Neural progenitor cell (in vitro differentiated cells): ENCODE results near the gene MIER2. TPM values are rescaled to one million over a fixed set of nuclear protein-coding genes. Genes with fewer than 3 reads are reported as not detected.

Source experiments
- DNase-seq: peaks from one replicate; pipeline ENCODE4 v3.0.0-alpha.2; 2016; ENCODE audit warnings: low spot score
- H2AFZ ChIP-seq: fragments of 200-600 bp; sonication (generic); replicated peaks from 2 replicates; pipeline ENCODE4 v1.6.1; 2016; ENCODE audit warnings: antibody characterized with exemption
- H3F3A ChIP-seq: fragments of 200-600 bp; sonication (generic); 2 replicates; pipeline ENCODE4 v1.6.1; 2016; ENCODE audit warnings: antibody characterized with exemption, low read depth
- H3K27ac ChIP-seq: fragments of 200-600 bp; sonication (generic); 2 replicates; pipeline ENCODE4 v1.5.1; 2016; ENCODE audit warnings: mild to moderate bottlenecking
- H3K27me3 ChIP-seq: fragments of 200-600 bp; sonication (generic); 2 replicates; pipeline ENCODE4 v1.6.1; 2016; ENCODE audit warnings: mild to moderate bottlenecking, moderate library complexity
- H3K36me3 ChIP-seq: fragments of 200-600 bp; sonication (generic); 2 replicates; pipeline ENCODE4 v1.5.1; 2016
- H3K4me1 ChIP-seq: fragments of 200-600 bp; sonication (generic); 2 replicates; pipeline ENCODE4 v1.6.1; 2016; ENCODE audit warnings: mixed run types
- H3K4me2 ChIP-seq: fragments of 200-600 bp; sonication (generic); 2 replicates; pipeline ENCODE4 v1.6.1; 2016
- H3K4me3 ChIP-seq: fragments of 200-600 bp; sonication (generic); 2 replicates; pipeline ENCODE4 v1.5.1; 2016
- H3K79me2 ChIP-seq: fragments of 200-600 bp; sonication (generic); 2 replicates; pipeline ENCODE4 v1.6.1; 2016; ENCODE audit warnings: low read depth
- H3K9ac ChIP-seq: fragments of 200-600 bp; sonication (generic); 2 replicates; pipeline ENCODE4 v1.6.1; 2016
- H3K9me3 ChIP-seq: fragments of 200-600 bp; sonication (generic); 2 replicates; pipeline ENCODE4 v1.5.1; 2016; ENCODE audit warnings: low read depth
- H4K20me1 ChIP-seq: fragments of 200-600 bp; sonication (generic); 2 replicates; pipeline ENCODE4 v1.6.1; 2016; ENCODE audit warnings: low read depth
- H3K27ac Mint-ChIP-seq: 3 replicates; pipeline ENCODE4 v1.8.0; 2021; ENCODE audit warnings: mixed read lengths
- H3K27me3 Mint-ChIP-seq: 2 replicates; pipeline ENCODE4 v1.8.0; 2022; ENCODE audit warnings: low read depth, mild to moderate bottlenecking, inconsistent platforms, moderate library complexity, mixed read lengths; ENCODE audit not compliant: insufficient read depth
- H3K36me3 Mint-ChIP-seq: 3 replicates; pipeline ENCODE4 v1.8.0; 2021; ENCODE audit warnings: mixed read lengths
- H3K4me1 Mint-ChIP-seq: 3 replicates; pipeline ENCODE4 v1.8.0; 2021; ENCODE audit warnings: mixed read lengths
- H3K4me3 Mint-ChIP-seq: 3 replicates; pipeline ENCODE4 v1.8.0; 2021; ENCODE audit warnings: mild to moderate bottlenecking, moderate library complexity, mixed read lengths
- H3K9me3 Mint-ChIP-seq: 3 replicates; pipeline ENCODE4 v1.8.0; 2020; ENCODE audit warnings: mixed read lengths
- EZH2 ChIP-seq: fragments of 200-600 bp; sonication (generic); IDR thresholded peaks from 2 replicates; pipeline ENCODE4 v1.6.1; 2017; ENCODE audit warnings: antibody characterized with exemption, mild to moderate bottlenecking, moderate library complexity
- EZH2phosphoT487 ChIP-seq: fragments of 200-600 bp; sonication (generic); IDR thresholded peaks from 2 replicates; pipeline ENCODE4 v1.6.1; 2017; ENCODE audit warnings: antibody characterized with exemption
- total RNA-seq: library from RNA; depleted of rRNA; stranded (reverse); fragments of >200 nt; gene quantifications from 2 replicates; pipeline ENCODE4 v1.2.3, GENCODE V29; 2015; ENCODE audit warnings: low replicate concordance
- TF ChIP-seq, protein P1 (sequence below): fragments of 200-600 bp; sonication (generic); IDR thresholded peaks from 2 replicates; pipeline ENCODE4 v1.5.1; 2017; ENCODE audit warnings: antibody characterized with exemption, mild to moderate bottlenecking

MIER2 gene
- total RNA-seq, 1 donor from 2014 or later, result 12.9 TPM

DNA sequence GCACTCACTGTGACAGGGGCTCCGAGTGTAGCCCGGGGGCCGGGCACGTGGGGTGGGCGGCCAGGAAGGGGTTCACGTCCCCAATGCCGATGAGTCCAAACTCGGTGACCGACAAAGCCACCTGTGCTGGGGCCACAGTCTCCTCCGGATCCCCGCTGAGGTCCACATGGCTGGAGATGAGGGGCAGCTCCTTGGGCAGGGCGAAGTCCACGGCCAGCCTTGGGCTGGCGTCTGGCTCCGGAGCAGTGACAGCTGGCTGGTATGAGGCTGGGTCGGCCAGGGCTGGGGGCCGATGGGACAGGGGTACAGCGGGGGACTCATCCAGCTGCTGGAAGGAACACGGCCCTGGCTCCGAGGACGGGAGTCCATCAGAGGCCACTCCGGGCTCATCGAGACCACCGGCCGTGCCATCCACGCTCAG, 37.5 kb downstream of the MIER2 start:
- Histone ChIP-seq H3K4me3 (no peak overlapping the region), H2AFZ (no peak overlapping the region), H4K20me1 (peaks cover 10% of the 10 kb centered on the region), H3K27ac (no peak overlapping the region), H3K36me3 (no peaks in the 10 kb centered on the region), H3K27me3 (no peaks in the 10 kb centered on the region), H3K4me1 (no peaks in the 10 kb centered on the region), H3K9ac (no peak overlapping the region), H3K9me3 (no peaks in the 10 kb centered on the region), H3F3A (peaks cover 1% of the 10 kb centered on the region), H3K4me2 (no peak overlapping the region), H3K79me2 (no peaks in the 10 kb centered on the region)
- no peak for DNase-seq
- H3K36me3 Mint-ChIP-seq, result peaks cover 10% of the 10 kb centered on the region
- H3K27me3 Mint-ChIP-seq, result no peaks in the 10 kb centered on the region
- H3K27ac Mint-ChIP-seq, result no peak overlapping the region
- H3K9me3 Mint-ChIP-seq, result no peaks in the 10 kb centered on the region
- no peak overlapping the region for H3K4me3 Mint-ChIP-seq
- no peak for TF ChIP-seq EZH2
- TF ChIP-seq, protein P1, sequence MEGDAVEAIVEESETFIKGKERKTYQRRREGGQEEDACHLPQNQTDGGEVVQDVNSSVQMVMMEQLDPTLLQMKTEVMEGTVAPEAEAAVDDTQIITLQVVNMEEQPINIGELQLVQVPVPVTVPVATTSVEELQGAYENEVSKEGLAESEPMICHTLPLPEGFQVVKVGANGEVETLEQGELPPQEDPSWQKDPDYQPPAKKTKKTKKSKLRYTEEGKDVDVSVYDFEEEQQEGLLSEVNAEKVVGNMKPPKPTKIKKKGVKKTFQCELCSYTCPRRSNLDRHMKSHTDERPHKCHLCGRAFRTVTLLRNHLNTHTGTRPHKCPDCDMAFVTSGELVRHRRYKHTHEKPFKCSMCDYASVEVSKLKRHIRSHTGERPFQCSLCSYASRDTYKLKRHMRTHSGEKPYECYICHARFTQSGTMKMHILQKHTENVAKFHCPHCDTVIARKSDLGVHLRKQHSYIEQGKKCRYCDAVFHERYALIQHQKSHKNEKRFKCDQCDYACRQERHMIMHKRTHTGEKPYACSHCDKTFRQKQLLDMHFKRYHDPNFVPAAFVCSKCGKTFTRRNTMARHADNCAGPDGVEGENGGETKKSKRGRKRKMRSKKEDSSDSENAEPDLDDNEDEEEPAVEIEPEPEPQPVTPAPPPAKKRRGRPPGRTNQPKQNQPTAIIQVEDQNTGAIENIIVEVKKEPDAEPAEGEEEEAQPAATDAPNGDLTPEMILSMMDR, result no peak
- TF ChIP-seq EZH2phosphoT487, result no peak
- no peaks in the 10 kb centered on the region for H3K4me1 Mint-ChIP-seq

- Histone ChIP-seq H3K4me3 (no peak overlapping the region), H3K27me3 (no peaks in the 10 kb centered on the region), H4K20me1 (peaks cover 14% of the 10 kb centered on the region), H2AFZ (no peak overlapping the region), H3K79me2 (no peaks in the 10 kb centered on the region), H3F3A (peaks cover 8% of the 10 kb centered on the region), H3K36me3 (no peaks in the 10 kb centered on the region), H3K9me3 (no peaks in the 10 kb centered on the region), H3K4me1 (no peaks in the 10 kb centered on the region), H3K9ac (no peak overlapping the region), H3K27ac (no peak overlapping the region), H3K4me2 (no peak overlapping the region)
- no peaks in the 10 kb centered on the region for H3K27me3 Mint-ChIP-seq
- DNase-seq, result no peak
- TF ChIP-seq EZH2phosphoT487, result no peak
- TF ChIP-seq, protein P1, result no peak
- H3K27ac Mint-ChIP-seq, result no peak overlapping the region
- no peak overlapping the region for H3K4me3 Mint-ChIP-seq
- no peaks in the 10 kb centered on the region for H3K4me1 Mint-ChIP-seq
- peaks cover 12% of the 10 kb centered on the region for H3K36me3 Mint-ChIP-seq
- H3K9me3 Mint-ChIP-seq, result no peaks in the 10 kb centered on the region
These were observed 38.3 kb downstream of the MIER2 start for GRCh38 chr19:306151-306900.

DNA sequence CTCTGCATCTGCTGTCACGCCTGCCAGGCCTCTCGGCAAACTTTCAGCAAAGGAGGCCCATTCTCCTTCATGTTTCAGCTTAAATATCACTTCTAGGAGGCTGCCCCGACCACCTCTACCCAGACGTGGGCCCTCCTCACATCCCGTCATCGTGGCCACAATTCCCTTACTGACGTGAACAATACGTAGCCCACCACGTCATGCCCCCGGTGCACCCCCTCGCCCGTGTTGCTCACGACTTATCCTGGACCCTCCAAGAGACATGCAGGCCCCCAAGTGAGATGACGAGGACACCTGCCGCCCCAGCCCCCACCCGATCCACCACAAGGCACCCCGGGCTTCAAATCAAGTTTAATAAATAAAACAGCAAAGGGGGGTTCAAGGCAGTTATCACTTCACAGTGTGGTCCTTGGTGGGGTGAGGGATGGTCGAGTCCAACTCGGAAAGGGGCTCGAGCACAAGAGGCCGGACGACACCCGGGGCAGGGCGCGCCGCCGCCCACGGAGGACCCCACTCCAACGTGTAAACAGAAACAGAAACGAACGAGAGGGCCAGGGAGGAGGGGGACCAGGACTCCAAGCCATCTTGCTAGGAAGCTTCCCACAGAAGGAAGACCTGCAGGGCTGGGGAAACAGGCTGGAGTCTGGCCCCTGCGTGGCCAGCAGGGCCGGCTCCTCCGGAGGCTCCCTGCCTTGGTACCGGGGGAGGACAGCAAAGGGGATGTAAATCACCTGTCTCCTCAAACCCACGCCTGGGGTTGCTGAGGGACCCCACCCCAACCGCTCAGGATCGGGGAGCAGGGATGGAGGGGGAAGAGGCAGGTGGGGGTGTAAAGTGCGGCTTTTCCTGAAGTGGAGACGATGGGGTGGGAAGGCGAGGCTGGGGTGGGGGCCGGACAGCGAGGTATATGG, 39.1 kb downstream of the MIER2 start:
- Histone ChIP-seq H3K9me3 (no peaks in the 10 kb centered on the region), H4K20me1 (peaks cover 14% of the 10 kb centered on the region), H3K4me1 (no peaks in the 10 kb centered on the region), H3K79me2 (no peaks in the 10 kb centered on the region), H2AFZ (no peak overlapping the region), H3K4me3 (no peak overlapping the region), H3F3A (peaks cover 10% of the 10 kb centered on the region), H3K9ac (no peak overlapping the region), H3K27ac (no peak overlapping the region), H3K4me2 (no peak overlapping the region), H3K27me3 (no peaks in the 10 kb centered on the region), H3K36me3 (no peaks in the 10 kb centered on the region)
- Mint-ChIP-seq H3K27ac (no peak overlapping the region), H3K36me3 (peaks cover 12% of the 10 kb centered on the region), H3K4me1 (no peaks in the 10 kb centered on the region), H3K4me3 (no peak overlapping the region), H3K27me3 (no peaks in the 10 kb centered on the region), H3K9me3 (no peaks in the 10 kb centered on the region)
- TF ChIP-seq EZH2, result no peak
- no peak for TF ChIP-seq EZH2phosphoT487
- TF ChIP-seq, protein P1, result no peak
- DNase-seq, result no peak
